ENCODE results near the gene SLC1A2. TPM values are rescaled to one million over a fixed set of nuclear protein-coding genes. Genes with fewer than 3 reads are reported as not detected.

Gene SLC1A2
- total RNA-seq, 1 donor from 2014 or later = not detected

- no peak for ATAC-seq
These were observed 121.0 kb downstream of the SLC1A2 start for GRCh38 chr11:35298369-35298768.

- peak; percentile 88 for ATAC-seq
These were observed 123.6 kb downstream of the SLC1A2 start for GRCh38 chr11:35295751-35296150.

DNA sequence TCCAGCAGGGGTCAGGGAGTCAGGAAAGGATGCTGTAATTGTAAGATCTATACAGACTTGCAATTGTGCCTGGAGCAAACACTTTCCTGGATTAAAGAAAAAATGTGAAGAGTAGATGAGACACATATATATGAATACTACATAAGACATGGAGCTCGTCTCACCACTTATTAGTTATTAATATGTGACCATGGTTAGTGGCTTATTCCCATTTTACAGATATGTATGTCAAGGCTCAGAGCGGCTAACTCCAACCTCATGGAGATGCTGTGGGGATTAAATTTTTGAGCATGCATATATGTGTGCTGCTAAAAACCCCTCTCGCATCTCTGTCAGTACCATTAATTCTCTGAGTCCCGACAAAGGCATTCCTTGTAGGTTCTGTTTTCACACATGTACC lies 125.7 kb downstream of the SLC1A2 start:
- ATAC-seq = no peak

DNA sequence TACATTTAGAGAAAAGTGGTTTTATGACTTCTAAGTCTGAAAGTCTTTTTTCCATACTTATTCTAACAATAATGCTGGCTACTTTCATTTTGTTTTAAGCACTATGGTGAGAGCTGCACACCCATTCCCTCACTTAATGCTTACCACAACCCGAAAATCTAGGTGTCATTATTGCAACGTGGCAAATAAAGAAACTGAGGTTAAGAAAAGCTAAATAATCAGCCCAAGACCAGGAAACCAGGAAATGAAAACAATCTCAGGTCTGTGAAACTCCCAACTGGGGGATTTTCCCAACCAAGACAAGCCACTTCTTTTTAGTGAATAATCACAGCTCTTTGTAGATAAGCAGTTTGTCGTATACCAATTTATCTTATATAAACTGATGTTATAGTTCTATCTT lies 126.3 kb downstream of the SLC1A2 start:
- ATAC-seq = no peak

DNA sequence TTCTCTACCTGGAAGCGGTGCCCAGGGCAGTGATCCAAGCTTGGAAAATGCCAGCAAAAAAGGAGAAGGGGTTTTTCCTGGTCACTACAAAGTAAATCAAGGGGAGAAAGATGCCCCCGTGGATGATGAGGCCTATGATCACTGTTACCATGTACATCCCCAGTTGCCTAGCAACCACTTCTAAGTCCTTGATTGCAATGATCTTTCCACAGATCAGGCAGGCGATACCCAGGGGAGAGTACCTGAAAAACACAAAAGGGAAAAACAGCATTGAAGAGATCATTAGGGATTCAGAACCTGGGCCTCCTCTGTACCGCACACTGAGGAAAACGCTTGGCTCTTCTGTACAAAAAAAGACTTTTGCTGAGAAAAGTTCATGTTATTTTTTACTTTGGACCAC lies 127.1 kb downstream of the SLC1A2 start:
- ATAC-seq = no peak

DNA sequence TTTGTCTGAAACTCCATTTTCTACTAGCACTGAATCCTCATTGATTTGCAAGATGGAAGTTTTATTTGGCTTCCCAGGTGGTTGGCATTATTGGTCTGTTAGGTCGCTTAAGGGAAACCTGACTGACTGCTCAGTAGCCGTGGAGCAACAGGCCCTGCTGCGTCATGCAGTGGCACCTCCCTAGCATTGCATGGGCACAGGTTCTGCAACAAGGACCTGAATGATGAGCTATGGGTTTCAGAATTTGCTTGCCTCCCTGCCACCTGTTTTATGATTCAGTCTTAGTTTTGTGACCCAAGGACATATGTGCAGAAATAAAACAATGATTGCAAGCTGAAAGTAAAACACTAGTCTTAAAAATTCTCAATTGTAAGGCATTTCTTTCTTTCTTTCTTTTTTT lies 128.5 kb downstream of the SLC1A2 start:
- ATAC-seq = peak; percentile 98

DNA sequence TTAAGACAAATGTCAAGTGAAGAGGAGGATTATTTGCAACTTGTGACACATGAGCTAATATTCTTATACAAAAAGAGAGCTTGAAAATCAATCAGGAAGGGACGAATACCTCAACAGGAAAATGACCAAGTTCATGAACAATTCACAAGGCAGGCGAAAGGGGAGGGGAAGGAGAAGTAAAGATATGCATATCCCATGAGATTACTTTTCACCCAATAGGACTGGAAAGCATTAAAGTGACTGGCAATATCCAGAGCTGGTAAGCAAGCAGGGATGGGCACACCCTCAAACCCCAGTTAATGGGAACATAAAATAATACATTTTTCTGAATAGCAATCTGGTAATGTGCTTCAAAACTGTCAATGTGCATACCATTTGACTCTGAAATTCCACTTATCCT lies 129.5 kb downstream of the SLC1A2 start:
- ATAC-seq = no peak

GRCh38 chr11:35288817-35289541 lies 130.4 kb downstream of the SLC1A2 start:
- no peak for ATAC-seq

GRCh38 chr11:35288309-35288708 lies 131.0 kb downstream of the SLC1A2 start:
- ATAC-seq = no peak

- ATAC-seq = no peak
These were observed 131.9 kb downstream of the SLC1A2 start for GRCh38 chr11:35287344-35287890.

DNA sequence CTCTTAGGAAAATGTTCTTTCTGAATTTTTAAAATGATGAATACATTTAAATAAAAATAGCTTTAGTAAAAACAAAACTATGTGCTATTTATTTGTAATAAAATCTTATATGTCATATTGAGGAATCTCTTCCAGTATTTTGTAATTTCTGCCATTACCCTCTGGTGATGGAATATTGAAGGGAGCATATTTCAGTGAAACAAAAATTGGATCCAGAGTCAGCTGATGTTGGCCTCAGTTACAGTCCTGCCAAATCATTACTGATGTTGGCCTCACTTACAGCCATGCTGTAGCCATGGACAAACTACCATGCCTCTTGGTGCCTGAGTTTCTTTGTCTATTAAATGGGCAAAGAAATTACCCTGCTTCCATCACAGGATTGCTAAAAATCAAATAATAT lies 133.2 kb downstream of the SLC1A2 start:
- ATAC-seq = no peak

- ATAC-seq = no peak
These were observed 133.9 kb downstream of the SLC1A2 start for GRCh38 chr11:35285471-35285870.

- ATAC-seq = no peak
These were observed 137.0 kb downstream of the SLC1A2 start for GRCh38 chr11:35282221-35282882.

- no peak for ATAC-seq
These were observed 138.1 kb downstream of the SLC1A2 start for GRCh38 chr11:35281169-35281688.

DNA sequence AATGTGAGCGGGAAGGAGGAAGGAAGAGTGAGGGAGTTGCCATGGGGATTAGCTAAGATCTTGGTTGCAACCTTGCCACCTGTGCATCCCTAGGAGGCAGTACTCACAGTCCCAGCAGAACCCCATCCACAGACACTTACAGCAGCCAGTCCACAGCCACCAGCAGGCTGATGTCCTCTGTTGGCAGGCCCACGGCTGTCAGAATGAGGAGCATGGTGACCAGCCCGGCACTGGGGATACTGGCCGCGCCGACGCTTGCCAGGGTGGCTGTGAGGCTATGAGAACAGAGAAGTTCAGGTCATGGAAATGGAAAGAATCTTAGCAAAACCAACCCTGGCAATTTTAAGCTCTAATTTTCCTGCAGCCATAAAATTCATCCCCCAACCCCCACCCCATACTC lies 138.6 kb downstream of the SLC1A2 start:
- no peak for ATAC-seq

DNA sequence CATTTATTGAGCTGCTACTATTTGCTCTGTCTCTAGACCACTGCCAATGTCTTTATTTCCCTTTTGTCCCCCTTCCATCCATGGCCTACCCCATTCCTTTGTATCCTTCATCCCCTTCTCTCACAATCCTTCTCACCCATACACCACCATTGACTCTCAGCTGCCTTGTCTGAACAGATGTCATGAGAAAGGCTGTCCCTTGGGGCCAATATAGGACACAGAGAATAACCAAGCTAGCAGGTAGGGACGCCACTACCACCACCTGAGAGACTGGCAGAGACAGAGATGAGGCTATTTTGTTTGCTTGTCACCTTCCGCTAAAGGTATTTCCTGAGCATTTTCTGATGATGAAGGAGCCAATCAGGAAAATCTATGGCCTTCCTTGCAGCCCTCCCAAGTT lies 141.5 kb downstream of the SLC1A2 start:
- ATAC-seq = no peak

DNA sequence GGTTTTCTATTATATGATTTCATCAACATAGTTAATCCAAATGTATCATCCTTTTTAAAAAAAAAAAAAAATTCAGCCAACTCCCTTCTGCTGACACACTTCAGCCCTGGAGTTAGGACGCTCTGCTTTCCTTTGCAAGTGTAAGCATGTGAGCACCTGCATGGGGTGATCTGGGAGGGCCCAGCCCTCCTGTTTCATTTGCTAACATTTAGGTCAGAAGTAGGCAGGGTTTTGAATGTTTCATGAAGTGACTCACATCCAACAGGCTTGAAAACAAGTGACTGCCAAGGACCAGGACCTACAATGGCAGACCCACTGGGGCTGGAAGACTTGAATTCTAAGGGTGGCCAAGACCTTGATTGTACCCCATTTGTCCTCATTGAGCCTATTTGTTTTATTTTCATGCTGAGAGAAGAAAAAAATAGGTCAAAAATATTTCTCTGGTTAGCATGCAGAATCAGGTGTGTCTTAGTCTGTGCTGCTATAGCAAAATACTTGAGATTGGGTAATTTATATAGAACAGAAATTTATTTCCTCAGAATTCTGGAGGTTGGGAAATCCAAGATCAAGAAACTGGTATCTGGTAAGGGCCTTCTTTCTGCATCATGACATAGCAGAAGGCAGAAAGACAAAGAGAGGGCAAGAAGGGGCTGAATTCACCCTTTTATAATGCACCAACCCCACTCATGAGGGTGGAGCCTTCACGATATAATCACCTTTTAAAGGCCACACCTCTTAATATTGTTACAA lies 142.8 kb downstream of the SLC1A2 start:
- ATAC-seq = peak; percentile 98

DNA sequence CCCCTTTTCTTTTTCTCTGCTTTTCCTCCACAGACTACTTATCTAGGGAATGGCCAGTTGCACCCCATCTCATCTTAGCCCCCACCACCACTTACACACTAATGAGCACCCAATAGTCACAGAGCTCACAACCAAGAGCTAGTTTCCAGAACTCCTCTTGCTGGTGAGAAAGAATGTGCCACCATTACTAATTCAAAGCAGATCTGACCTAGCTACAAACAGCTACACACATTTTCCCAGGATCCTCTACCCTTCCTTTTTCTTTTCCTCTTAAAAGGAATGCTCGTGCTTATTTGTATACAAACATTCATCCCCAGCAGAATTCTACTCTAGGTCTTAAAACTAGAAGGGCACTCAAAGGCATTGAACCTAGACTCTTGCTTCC lies 143.6 kb downstream of the SLC1A2 start:
- ATAC-seq = no peak

DNA sequence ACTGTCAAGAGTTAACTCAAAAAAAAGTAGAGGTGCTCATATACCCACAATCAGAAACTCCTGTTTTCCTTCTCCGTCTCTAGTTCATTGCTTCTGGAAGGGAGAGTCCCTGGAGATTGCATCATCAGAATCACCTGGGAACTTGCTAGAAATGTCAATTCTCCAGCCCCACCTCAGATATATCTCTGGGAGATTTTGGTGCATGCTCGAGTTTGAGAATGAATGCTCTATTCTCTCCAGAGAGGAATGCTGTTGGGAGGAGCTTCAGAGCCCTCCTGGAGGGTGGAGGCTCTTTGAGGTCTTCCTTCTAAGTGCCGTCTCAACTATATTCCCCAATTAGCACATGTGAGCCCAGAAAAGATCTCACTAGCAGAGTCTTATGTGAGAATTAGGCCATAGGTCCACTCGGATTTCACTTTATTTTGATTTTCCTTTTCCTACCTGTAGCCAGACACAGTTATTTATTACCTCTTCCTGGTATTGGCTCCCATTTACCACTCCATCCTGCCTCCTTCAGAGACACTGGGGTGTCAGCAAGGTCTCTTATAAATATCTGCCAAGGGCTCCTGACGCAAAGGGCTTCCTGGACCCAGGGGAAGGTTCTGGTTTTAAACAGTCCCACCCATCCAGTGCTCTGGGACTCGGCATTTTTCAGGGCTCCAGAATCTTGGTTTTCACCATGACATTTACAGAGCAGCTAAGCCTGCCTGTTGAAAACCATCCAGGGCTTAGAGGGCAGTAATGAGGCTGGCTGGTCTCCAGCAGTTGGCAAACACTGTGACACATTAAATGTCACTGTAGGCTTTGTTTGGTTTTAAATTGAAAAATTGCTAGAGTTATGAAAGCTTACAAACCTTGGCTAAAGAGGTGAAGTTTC lies 144.2 kb downstream of the SLC1A2 start:
- ATAC-seq = peak; percentile 76

GRCh38 chr11:35272391-35272902 lies 146.9 kb downstream of the SLC1A2 start:
- no peak for ATAC-seq

GRCh38 chr11:35271031-35271430 lies 148.3 kb downstream of the SLC1A2 start:
- ATAC-seq = no peak

DNA sequence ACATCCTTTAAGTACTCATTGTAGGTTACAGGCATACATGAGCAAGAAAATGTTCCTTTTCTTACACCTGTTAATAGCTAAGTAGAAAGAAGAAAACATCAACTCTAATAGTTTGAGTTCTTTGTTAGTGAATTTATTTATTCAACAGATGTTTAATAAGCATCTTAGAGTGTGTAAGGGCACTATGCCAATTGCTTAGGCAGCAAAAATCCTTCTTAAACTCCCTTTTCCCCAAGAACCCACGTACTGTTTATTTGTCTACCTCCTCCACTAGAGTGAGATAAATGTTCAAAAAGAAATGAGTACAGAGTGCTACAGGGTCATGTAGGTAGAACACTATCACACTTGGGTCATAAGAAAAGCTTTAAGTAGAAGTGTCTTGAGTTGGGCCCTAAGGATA lies 149.0 kb downstream of the SLC1A2 start:
- no peak for ATAC-seq
